WTC11 (cell line): Measurements from ENCODE around the gene TRIM10.

ENCODE experiments used
- ATF1 ChIP-seq: sonication (generic); formaldehyde crosslinking; IDR thresholded peaks from 2 replicates; pipeline ENCODE4 v1.8.1; 2023; ENCODE audit warnings: mild to moderate bottlenecking, moderate library complexity, missing genetic modification reagents
- CBFB ChIP-seq: sonication (generic); formaldehyde crosslinking; IDR thresholded peaks from 2 replicates; pipeline ENCODE4 v1.8.1; 2022; ENCODE audit warnings: mild to moderate bottlenecking, low read depth, missing genetic modification reagents
- CTCF ChIP-seq: fragments of 200-600 bp; IDR thresholded peaks from 2 replicates; pipeline ENCODE4 v1.8.0; 2022; ENCODE audit warnings: antibody characterized with exemption
- FOXP4 ChIP-seq: sonication (generic); formaldehyde crosslinking; IDR thresholded peaks from 2 replicates; pipeline ENCODE4 v1.8.0; 2022; ENCODE audit warnings: mild to moderate bottlenecking, missing genetic modification reagents
- HMGA2 ChIP-seq: fragments of 250-450 bp; sonication (Bioruptor Pico); IDR thresholded peaks from 2 replicates; pipeline ENCODE4 v1.4.0; 2021; ENCODE audit warnings: mild to moderate bottlenecking, moderate library complexity
- HMGXB4 ChIP-seq: sonication (generic); formaldehyde crosslinking; IDR thresholded peaks from 2 replicates; pipeline ENCODE4 v1.8.1; 2023; ENCODE audit warnings: mild to moderate bottlenecking, moderate library complexity, missing genetic modification reagents
- MAX ChIP-seq: sonication (generic); formaldehyde crosslinking; IDR thresholded peaks from 2 replicates; pipeline ENCODE4 v1.8.0; 2022; ENCODE audit warnings: mild to moderate bottlenecking, missing genetic modification reagents
- NR2C2 ChIP-seq: sonication (generic); formaldehyde crosslinking; IDR thresholded peaks from 2 replicates; pipeline ENCODE4 v1.8.0; 2022; ENCODE audit warnings: mild to moderate bottlenecking, missing genetic modification reagents
- SP1 ChIP-seq: sonication (generic); formaldehyde crosslinking; conservative IDR thresholded peaks from 2 replicates; pipeline ENCODE4 v1.8.1; 2022; ENCODE audit warnings: missing genetic modification reagents
- TP53 ChIP-seq: sonication (generic); formaldehyde crosslinking; IDR thresholded peaks from 2 replicates; pipeline ENCODE4 v1.8.1; 2023; ENCODE audit warnings: mild to moderate bottlenecking, missing genetic modification reagents
- ZNF121 ChIP-seq: sonication (generic); formaldehyde crosslinking; IDR thresholded peaks from 2 replicates; pipeline ENCODE4 v1.8.0; 2023; ENCODE audit warnings: missing genetic modification reagents
- ZNF512 ChIP-seq: sonication (generic); formaldehyde crosslinking; IDR thresholded peaks from 2 replicates; pipeline ENCODE4 v1.8.1; 2022; ENCODE audit warnings: missing genetic modification reagents, borderline replicate concordance

GRCh38 chr6:30158475-30159040 is 2.5 kb downstream of the TRIM10 start:
- TF ChIP-seq ATF1 (CRISPR knock-in tag) (no peak), CTCF (no peak), HMGA2 (no peak), ZNF121 (CRISPR knock-in tag) (no peak), SP1 (CRISPR knock-in tag) (no peak), TP53 (CRISPR knock-in tag) (no peak), HMGXB4 (CRISPR knock-in tag) (no peak), ZNF512 (CRISPR knock-in tag) (no peak), FOXP4 (CRISPR knock-in tag) (no peak), NR2C2 (CRISPR knock-in tag) (no peak), CBFB (no peak), MAX (CRISPR knock-in tag) (no peak)
